Measurements from ENCODE around the gene MAGEC3.
"Not testable (repeated sequence)": the region's sequence is repeated elsewhere in the genome, so short reads cannot be mapped to it uniquely, and the experiment has no call there.

MAGEC3 gene

GRCh38 chrX:141838016-141838415 lies at the start of gene MAGEC3:
Gene MAGEC3 (plus strand): TSS chrX:141838316. CDS start chrX:141838316, 0 bp downstream.
- TF ChIP-seq ZNF274 (IDR thresholded peaks at IDR 0.05; ENCODE audit: low read depth, low read length): no peak

GRCh38 chrX:141791856-141792255 lies 46.3 kb upstream of the MAGEC3 start:
- no peak overlapping the region for H3K4me3 ChIP-seq (ENCODE audit: low read length)
- no peak for TF ChIP-seq ZNF274 (IDR thresholded peaks at IDR 0.05; ENCODE audit: low read depth, low read length)

More at GRCh38 chrX:141838016-141838415, at the start of gene MAGEC3:
- H3K4me3 ChIP-seq (ENCODE audit: low read length): no peak within 1 kb of the TSS

- no peak for TF ChIP-seq ZNF274 (IDR thresholded peaks at IDR 0.05; ENCODE audit: low read depth, low read length)
- no peak overlapping the region for H3K4me3 ChIP-seq (ENCODE audit: low read length)
Measured at GRCh38 chrX:141811438-141811837, 26.7 kb upstream of the MAGEC3 start.

- no peak overlapping the region for H3K4me3 ChIP-seq (ENCODE audit: low read length)
- TF ChIP-seq ZNF274 (IDR thresholded peaks at IDR 0.05; ENCODE audit: low read depth, low read length): no peak
Measured at GRCh38 chrX:141814213-141814857, 23.8 kb upstream of the MAGEC3 start.

GRCh38 chrX:141815904-141816303 lies 22.2 kb upstream of the MAGEC3 start:
- TF ChIP-seq ZNF274 (IDR thresholded peaks at IDR 0.05; ENCODE audit: low read depth, low read length): no peak
- H3K4me3 ChIP-seq (ENCODE audit: low read length): no peak overlapping the region

GRCh38 chrX:141832247-141832646 lies 5.9 kb upstream of the MAGEC3 start:
- TF ChIP-seq ZNF274 (IDR thresholded peaks at IDR 0.05; ENCODE audit: low read depth, low read length): no peak
- no peak overlapping the region for H3K4me3 ChIP-seq (ENCODE audit: low read length)

- H3K4me3 ChIP-seq (ENCODE audit: low read length): no peak overlapping the region
- TF ChIP-seq ZNF274 (IDR thresholded peaks at IDR 0.05; ENCODE audit: low read depth, low read length): no peak
Measured at GRCh38 chrX:141839856-141840255, 1.7 kb downstream of the MAGEC3 start.

- no peak overlapping the region for H3K4me3 ChIP-seq (ENCODE audit: low read length)
- TF ChIP-seq ZNF274 (IDR thresholded peaks at IDR 0.05; ENCODE audit: low read depth, low read length): no peak
Measured at GRCh38 chrX:141857479-141857878, 19.4 kb downstream of the MAGEC3 start.

GRCh38 chrX:141879616-141880015 lies 41.5 kb downstream of the MAGEC3 start:
- H3K4me3 ChIP-seq (ENCODE audit: low read length): no peak overlapping the region
- TF ChIP-seq ZNF274 (IDR thresholded peaks at IDR 0.05; ENCODE audit: low read depth, low read length): no peak

- not testable (repeated sequence) for H3K4me3 ChIP-seq (ENCODE audit: low read length)
Measured at GRCh38 chrX:141888811-141889210, 50.7 kb downstream of the MAGEC3 start.

- no peak overlapping the region for H3K4me3 ChIP-seq (ENCODE audit: low read length)
- no peak for TF ChIP-seq ZNF274 (IDR thresholded peaks at IDR 0.05; ENCODE audit: low read depth, low read length)
Measured at GRCh38 chrX:141894733-141895132, 56.6 kb downstream of the MAGEC3 start.

GRCh38 chrX:141897690-141898089 lies 59.6 kb downstream of the MAGEC3 start:
- H3K4me3 ChIP-seq (ENCODE audit: low read length): no peak overlapping the region
- no peak for TF ChIP-seq ZNF274 (IDR thresholded peaks at IDR 0.05; ENCODE audit: low read depth, low read length)

- H3K4me3 ChIP-seq (ENCODE audit: low read length): no peak overlapping the region
- no peak for TF ChIP-seq ZNF274 (IDR thresholded peaks at IDR 0.05; ENCODE audit: low read depth, low read length)
Measured at GRCh38 chrX:141902366-141902765, 64.2 kb downstream of the MAGEC3 start.

GRCh38 chrX:141903400-141904155 lies 65.5 kb downstream of the MAGEC3 start, which contains the start of gene MAGEC1:
Gene MAGEC1 (plus strand): TSS chrX:141903894. CDS start chrX:141905073, 1,179 bp downstream.
- H3K4me3 ChIP-seq (ENCODE audit: low read length): no peak within 1 kb of the TSS
- no peak for TF ChIP-seq ZNF274 (IDR thresholded peaks at IDR 0.05; ENCODE audit: low read depth, low read length)

- no peak overlapping the region for H3K4me3 ChIP-seq (ENCODE audit: low read length)
- TF ChIP-seq ZNF274 (IDR thresholded peaks at IDR 0.05; ENCODE audit: low read depth, low read length): no peak
Measured at GRCh38 chrX:141904262-141904661, 66.1 kb downstream of the MAGEC3 start.

Measured in GM08714 (cell line).